ENCODE results near the gene SAMD11.
"Not testable (repeated sequence)": the region's sequence is repeated elsewhere in the genome, so short reads cannot be mapped to it uniquely, and the experiment has no call there.

Gene SAMD11

DNA sequence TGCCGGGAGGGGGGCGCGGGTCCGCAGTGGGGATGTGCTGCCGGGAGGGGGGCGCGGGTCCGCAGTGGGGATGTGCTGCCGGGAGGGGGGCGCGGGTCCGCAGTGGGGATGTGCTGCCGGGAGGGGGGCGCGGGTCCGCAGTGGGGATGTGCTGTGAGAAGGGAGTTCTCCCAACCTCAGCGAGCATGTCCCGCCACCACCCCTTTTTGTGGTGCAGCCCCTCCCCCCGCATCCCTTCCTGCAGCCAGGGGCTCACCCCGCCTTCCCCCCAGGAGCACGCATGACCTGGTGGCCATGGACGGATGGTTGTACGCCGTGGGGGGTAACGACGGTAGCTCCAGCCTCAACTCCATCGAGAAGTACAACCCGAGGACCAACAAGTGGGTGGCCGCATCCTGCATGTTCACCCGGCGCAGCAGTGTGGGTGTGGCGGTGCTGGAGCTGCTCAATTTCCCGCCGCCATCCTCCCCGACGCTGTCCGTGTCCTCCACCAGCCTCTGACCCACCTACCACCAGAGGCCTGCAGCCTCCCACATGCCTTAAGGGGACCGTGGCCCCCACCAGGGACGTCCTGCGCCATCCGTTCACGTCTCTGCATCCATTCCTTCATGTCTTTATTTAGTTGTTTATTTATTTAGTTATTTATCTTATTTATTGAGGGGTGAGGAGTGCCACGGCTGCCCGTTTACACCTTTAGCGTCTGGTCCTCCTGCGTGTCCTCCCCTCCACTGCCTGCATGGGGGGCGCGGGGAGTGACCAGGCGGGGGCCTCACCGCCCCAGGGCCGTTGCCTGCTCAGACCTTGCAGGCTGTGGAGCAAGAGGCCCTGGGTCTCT lies 41.2 kb downstream of the SAMD11 start:
- DNase-seq = no peak

DNA sequence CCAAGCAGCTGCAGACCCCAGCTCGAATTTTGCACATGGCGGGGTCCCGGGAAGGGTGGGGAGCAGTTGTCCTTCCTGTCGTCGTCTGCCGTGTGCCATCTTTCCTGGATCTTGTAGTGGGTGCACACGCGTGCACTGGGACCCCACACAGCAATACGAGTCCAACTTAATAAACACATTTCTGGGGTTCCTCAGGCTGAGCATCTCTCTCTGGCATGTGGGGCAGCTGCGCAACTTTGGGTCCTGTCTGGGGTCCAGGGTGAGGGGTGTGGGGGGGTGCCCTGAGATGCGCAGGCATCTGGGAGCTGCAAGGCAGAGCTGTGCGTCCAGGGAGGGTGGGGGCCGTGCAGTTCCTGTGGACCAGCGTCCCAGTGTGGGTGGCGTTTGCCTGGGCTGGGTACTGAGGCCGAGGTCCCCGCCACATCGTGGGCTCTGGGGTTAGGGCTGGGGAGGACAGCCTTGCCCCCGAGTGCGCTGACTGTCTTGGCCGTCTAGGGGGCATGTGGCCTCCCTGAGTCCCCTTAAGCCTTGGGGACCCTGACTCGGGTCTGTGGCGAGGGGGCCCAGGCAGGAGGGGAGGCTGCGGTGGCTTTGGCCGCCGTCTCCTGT lies 41.9 kb downstream of the SAMD11 start:
- no peak for DNase-seq

DNA sequence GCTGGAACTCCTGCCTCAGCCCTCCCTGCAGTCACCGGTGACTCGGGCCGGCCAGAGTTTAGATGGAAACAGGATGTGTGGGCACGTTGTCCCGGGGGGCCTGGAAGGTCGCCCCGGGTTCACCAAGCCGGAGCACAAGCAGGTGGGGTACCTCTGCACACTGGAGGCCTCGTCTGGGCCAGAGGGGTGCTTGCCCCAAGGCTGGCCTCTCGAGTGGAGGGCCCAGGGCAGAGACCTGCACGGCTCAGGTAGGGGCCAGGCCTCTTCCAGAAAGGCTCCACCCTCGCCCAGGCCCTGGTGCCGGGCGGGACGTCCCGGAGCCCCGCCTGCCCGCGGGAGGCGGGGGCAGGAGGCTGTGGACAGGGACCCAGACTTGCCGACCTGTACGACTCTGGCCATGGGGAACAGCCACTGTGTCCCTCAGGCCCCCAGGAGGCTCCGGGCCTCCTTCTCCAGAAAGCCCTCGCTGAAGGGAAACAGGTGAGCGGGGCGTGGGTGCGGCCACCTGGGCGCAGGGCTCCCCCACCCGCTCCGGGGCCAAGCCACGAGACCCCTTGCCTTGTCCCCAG lies 42.5 kb downstream of the SAMD11 start, which contains the start of gene PLEKHN1:
Gene PLEKHN1, plus strand, starts transcription at position 348 of the 569 bp plus-strand sequence. Its CDS starts 50 bp downstream, at position 398.
- DNase-seq = peak; percentile 61

DNA sequence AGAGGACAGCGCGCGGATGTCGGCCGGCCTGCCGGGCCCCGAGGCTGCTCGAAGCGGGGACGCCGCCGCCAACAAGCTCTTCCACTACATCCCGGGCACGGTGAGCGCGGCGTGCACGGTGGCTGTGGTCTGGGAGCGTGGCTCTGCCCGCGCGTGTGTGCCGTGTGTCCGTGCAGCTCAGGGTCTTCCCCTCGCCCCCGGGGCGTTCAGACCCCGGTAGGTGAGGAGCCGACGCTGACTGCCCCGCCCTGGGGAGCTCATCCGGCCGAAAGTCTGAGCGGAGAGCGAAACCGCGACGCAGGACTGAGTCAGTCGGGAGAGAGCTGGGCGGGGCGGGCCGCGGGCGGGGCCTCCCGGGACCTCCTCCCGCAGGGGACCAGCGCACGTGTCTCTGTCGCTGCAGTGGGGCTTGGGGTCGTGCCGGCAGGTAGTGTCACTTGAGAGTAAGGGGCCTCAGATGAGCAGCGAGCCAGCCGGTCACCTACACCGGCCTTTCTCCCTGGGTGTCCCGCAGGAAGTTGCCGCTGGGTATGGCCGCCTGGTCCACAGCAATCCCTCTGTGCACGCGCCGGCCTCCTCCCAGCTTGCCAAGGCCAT lies 43.1 kb downstream of the SAMD11 start:
- peak; percentile 75 for DNase-seq

DNA sequence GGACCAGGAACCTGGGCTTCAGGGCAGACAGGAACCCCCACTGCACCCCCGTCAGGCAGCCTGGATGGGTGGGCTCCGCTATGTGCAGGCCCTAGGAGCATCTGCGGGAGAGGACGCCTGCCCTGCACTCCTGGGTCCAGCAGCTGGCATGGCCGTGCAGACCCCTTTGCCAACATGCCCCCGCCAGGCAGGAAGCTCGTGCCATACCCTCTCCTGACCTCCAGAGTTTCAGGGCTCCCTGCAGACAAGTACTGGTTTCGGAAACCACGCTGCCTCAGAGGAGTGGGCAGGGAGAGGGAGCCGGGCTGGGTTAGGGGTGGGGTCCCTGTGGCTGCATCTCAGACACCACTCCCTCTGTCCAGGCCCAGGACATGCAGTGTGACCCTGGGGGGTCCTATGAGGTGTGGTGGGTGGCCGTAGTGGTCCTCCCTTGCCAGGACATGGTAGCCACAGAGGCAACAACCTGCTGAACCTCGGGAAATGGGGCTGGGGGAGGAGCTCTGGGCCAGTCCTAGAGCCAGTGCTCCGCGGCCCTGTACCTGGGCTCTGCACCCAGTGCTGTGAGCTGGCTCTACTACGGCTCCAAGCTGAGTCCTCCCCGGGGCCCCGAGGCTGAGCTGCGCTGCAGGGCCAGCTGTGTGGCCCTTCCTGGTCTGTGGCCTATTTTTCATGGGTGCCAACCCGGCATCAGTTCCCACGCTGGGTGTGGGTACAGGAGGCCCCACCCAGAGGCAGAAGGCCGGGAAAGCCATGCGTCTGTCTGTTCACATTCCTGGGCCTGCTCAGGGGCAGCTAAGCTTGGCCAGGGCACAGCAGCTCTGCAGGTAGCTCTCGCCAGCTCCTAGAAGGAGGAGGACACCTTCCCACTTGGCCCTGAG lies 44.0 kb downstream of the SAMD11 start:
- no peak for DNase-seq

DNA sequence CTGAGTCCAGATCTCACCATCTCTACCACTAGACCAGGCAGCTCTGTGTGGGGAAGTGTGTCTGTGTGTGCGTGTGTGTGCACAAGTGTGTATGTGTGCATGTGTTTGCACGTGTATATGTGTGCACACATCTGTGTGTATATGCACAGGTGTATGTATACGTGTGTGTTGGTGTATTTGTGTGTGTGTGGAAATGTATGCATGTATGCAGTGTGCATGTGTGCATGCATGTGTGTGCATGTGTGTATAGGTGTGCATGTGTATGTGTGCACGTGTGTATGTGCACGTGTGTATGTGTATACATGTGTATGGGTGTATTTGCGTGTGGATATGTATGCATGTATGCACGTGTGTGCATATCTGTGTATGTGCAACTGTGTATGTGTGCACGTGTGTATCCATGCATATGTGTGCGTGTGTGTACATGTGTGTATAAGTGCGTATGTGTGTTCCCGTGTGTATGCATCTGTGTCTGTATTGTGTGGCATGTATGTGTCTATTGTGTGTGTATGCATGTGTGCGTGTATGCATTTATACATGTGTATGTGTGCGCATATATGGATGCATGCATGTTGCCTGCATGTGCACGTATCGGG lies 45.6 kb downstream of the SAMD11 start:
- DNase-seq = no peak

DNA sequence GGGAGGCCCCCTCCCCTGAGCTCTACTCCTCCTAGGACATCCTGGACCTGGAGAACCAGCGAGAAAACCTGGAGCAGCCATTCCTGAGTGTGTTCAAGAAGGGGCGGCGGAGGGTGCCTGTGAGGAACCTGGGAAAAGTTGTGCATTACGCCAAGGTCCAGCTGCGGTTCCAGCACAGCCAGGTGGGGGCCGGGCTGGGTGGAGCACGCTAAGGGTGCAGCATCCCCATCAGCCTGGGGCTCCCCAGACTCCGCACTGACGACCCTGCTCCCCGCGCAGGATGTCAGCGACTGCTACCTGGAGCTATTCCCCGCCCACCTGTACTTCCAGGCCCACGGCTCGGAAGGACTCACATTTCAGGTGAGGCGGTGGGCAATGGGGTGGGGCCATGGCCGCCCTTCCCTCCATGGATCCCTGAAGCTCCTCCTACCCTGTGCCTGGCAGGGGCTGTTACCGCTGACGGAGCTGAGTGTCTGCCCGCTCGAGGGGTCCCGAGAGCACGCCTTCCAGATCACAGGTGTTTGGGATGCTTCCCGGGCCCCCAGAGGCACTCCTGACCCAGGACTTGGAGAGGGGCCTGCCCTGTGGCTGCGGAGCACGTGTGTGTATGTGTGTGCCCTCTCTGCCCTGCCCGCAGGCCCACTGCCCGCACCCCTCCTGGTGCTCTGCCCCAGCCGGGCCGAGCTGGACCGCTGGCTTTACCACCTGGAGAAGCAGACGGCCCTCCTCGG lies 46.7 kb downstream of the SAMD11 start:
- DNase-seq = no peak

DNA sequence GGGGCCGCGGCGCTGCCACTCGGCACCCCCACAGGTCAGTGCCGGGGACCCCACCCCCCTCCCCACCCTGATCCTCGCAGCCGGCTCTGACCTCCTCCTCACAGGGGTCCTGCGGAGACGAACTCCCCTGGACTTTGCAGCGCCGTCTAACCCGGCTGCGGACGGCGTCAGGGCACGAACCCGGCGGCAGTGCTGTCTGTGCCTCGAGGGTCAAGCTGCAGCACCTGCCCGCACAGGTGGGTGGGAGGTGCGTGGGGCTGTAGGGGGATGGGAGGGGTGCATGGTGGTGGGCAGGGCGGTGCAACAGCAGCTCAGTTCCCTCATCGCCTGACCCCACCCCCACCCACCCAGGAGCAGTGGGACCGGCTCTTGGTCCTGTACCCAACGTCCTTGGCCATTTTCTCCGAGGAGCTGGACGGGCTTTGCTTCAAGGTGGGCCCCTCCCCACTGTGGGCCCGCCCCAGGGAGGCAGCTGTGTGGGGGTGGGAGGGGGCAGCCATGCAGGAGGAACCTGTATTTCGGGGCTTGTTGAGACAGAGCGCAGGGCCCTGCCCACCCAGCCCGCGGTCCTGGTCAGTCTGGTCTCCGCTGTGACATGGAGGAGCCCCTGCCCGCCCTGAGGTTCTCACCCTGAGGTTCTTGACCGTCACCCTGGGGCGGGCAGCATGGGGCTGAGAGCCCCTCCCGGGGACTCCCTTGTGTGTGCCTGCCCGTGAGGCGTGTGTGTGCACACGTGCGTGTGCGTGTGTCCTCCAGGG lies 47.4 kb downstream of the SAMD11 start:
- DNase-seq = no peak

DNA sequence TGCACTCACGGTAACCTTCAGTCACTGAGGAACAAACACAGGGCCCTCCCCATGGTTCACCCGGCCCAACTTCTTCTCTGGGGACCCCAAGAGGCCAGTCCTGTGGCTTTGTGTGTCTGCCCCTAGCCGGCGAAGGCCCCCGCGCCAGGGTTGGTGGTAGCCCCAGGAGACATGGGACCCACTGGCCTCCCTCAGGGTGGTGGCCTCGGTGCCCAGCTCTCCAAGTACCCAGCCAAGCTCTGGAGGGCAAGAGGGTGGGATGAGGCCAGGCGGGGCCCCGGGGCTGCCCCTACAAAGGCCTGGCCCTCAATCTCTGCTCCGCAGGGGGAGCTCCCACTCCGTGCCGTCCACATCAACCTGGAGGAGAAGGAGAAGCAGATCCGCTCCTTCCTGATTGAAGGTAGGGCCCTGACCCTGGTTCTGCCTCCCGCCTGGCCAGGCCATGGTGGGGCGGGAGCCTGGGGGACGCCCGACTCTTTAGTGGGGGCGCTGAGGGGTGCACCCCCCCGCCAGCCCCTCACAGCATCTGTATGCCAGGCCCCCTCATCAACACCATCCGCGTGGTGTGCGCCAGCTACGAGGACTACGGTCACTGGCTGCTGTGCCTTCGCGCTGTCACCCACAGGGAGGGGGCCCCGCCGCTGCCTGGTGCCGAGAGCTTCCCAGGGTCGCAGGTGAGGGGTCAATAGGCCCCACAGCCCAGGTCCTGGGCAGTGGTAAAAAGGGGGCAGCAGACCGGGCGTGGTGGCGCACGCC lies 48.2 kb downstream of the SAMD11 start:
- no peak for DNase-seq

DNA sequence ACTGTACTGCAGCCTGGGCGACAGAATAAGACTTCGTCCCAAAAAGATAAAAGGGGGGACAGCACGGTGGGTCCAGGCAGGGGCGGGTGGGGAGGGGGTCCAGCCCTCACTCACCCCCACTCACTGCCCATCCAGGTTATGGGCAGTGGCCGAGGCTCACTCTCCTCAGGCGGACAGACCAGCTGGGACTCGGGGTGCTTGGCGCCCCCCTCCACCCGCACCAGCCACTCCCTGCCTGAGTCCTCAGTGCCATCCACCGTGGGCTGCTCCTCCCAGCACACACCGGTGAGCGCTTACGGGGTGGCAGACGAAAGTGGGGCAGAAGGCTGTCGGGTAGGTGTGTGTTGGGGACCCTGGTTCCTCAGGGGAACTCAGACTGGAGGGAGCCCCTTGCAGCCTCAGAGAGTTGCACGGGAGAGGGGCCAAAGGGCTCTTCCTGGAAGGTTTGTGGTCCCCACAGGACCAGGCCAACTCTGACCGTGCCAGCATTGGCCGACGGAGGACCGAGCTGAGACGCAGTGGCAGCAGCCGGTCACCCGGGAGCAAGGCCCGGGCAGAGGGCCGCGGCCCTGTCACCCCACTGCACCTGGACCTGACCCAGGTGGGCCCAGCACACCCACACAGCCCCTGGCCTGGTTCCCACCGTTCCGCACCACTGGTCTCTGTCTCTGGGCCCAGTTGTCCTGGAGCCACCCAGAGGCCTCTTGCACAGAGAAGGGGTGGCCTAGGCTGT lies 49.2 kb downstream of the SAMD11 start:
- no peak for DNase-seq

DNA sequence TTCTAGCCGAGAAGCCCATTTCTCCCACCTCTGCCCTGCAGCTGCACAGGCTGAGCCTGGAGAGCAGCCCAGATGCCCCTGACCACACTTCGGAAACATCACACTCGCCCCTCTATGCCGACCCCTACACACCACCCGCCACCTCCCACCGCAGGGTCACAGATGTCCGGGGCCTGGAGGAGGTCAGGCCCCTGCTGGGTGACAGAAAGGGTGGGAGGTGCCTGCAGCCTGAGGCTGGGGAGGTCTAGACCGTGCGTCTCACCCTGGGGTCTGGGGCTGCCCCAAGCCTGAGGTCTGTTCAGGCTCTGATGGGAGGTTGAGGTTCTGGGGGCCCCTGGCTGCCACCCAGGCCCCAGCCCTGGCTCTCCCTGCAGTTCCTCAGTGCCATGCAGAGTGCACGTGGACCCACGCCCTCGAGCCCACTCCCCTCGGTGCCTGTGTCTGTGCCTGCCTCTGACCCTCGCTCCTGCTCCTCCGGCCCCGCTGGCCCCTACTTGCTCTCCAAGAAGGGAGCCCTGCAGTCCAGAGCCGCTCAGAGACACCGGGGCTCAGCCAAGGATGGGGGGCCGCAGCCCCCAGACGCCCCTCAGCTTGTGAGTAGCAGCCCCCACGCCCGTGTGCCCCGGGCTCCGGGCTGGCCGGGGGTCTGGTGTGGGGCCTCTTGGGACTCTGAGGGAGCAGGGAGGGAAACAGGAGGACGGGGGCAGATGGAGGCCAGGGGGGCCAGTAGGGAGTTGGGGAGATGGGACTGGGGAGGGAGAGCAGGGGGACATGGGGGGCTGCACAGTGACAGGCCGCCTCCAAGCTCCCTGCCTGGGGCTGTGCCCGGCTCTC lies 50.0 kb downstream of the SAMD11 start:
- no peak for DNase-seq

DNA sequence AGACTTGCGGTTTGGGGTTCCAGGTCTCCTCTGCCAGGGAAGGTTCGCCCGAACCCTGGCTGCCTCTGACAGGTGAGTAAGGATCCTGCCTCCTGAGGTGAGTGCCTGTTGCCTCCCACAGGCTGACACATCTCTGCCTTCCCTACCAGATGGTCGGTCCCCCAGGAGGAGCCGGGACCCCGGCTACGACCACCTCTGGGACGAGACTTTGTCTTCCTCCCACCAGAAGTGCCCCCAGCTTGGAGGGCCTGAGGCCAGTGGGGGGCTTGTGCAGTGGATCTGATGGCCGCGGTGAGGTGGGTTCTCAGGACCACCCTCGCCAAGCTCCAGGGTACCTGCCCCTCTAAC lies 50.5 kb downstream of the SAMD11 start:
- DNase-seq = no peak

DNA sequence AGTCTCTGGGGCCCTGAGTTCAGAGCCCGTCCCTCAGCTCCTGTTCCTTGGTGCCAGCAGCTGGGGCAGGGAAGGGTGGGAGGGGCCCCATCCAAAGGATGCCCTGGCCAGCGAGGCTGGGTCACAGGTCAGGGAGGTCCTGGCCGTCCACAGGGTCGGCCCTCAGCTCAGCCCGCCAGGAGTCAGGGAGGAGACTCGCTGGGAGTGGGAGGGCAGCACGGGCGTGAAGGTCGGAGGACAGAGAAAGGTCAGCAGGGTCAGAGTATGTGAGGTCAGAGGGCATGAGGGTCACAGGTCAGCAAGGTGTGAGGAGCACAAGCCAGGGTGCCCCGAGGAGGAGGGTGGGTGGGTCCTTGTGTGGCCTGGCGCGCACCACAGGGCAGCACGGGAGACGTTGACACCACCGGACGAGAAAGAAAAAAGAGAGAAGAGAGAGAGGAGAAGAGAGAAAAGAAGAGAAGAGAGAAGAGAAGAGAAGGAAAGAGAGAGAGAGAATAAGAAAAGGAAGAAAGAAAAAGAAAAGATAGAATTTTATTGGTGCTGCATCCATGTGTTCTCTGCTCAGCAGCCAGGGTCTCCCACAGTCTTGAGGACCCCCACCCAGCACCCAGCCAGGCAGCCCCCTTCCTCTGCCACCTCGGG lies 51.1 kb downstream of the SAMD11 start:
- no peak for DNase-seq

DNA sequence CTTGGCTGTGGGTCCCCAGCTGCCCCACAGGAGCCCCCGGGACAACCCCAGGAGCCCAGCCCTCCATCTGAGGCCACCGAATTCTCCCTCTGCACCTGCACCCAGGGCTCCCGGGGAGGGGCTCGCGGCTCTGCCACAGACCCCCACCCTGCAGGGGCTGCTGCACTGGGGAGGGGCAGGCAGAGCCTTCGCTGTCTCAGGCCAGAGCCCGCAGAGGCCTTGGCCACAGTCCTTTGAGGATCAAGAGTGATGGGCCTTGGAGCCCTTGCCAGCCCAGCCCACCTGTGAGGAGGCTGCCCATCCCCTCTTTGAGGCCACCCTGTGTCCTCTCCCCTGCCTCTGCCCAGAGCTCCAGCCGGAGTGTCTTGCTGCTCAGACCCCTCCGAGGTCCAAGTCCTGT lies 51.6 kb downstream of the SAMD11 start:
- DNase-seq = no peak

DNA sequence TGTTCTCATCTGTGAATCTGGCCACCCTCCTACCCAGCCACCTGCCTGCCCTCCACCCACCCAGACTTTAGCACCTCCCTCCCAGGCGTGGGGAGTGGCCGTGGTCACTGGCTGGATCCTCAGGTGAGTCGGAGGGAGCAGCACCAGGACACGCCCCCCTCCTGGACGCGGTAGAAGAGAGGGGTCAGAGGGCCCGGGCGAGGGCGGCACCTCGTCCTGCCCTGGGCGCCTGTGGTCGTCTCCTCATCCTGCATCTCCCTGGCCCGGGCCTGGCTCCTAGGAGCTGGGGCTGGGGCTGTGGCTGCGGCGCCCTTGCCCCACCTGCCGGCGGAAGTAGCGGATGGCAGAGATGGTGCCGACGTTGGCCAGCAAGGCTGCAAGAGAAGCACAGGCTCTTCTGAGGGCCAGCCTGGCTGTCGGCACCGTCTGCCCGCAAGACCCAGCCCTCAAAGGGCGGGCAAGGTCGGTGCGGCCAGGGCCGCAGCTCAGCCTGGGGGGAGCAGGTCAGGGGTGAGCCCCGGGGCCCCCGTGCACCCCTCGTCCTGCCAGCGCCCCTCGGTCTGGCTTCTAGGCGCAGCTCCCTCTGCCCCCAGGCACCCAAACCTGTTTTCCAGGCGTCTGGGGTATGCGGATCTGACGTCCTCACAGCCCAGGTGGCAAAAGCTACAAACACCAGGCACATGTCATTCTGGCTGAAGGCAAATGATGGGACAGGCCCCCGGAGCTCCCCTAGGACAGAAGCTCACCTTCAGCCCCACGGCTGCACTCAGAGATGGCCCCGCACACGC lies 52.4 kb downstream of the SAMD11 start:
- DNase-seq = peak; percentile 50

DNA sequence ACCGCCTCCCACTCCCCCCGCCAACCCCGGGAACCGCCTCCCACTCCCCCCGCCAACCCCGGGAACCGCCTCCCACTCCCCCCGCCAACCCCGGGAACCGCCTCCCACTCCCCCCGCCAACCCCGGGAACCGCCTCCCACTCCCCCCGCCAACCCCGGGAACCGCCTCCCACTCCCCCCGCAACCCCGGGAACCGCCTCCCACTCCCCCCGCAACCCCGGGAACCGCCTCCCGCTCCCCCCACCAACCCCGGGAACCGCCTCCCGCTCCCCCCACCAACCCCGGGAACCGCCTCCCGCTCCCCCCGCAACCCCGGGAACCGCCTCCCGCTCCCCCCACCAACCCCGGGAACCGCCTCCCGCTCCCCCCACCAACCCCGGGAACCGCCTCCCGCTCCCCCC lies 53.1 kb downstream of the SAMD11 start:
- DNase-seq = not testable (repeated sequence)
